ENCODE data around the gene RNF207.

GRCh38 chr1:6170742-6171201, 35.1 kb upstream of the RNF207 start:
- TF ChIP-seq EZH2phosphoT487 (IDR thresholded peaks at IDR 0.05; ENCODE audit: low read length) (no peak), CTCF (IDR thresholded peaks at IDR 0.05; ENCODE audit: low read length) (no peak), EZH2 (optimal IDR thresholded peaks at IDR 0.05; ENCODE audit: low read depth, low read length) (peak; percentile 31)
